Thoracic aorta (tissue), 2 donors: Measurements from ENCODE around the gene SRXN1. TPM values are rescaled to one million over a fixed set of nuclear protein-coding genes. Genes with fewer than 3 reads are reported as not detected.

Experiments
- ATAC-seq: fragments of 150-250 bp; one replicate; pipeline ENCODE4 v1.8.0; 2017; ENCODE audit warnings: low read depth; ENCODE audit not compliant: insufficient number of reproducible peaks, low FRiP score
- DNase-seq: peaks from one replicate; pipeline ENCODE4 v3.0.0-alpha.2; 2020; ENCODE audit warnings: low spot score
- H3K27ac ChIP-seq, 2 donors: fragments of 200-600 bp; sonication (generic); 1 replicate in 1 of 2; 2 replicates in 1 of 2; pipeline ENCODE4 v1.5.1; 2016; ENCODE audit warnings: mild to moderate bottlenecking in 2 of 2, moderate library complexity in 2 of 2
- H3K27me3 ChIP-seq: fragments of 200-600 bp; sonication (generic); replicated peaks from 2 replicates; pipeline ENCODE4 v1.6.0; 2016; ENCODE audit warnings: mild to moderate bottlenecking; ENCODE audit not compliant: insufficient read depth
- H3K36me3 ChIP-seq: fragments of 200-600 bp; sonication (generic); one replicate; pipeline ENCODE4 v1.5.1; 2016
- H3K4me1 ChIP-seq, 2 donors: fragments of 200-600 bp; sonication (generic); 1 replicate in 1 of 2; 2 replicates in 1 of 2; pipeline versions ENCODE4 v1.5.1 to v1.6.0; 2016; ENCODE audit warnings: low read depth in 2 of 2, mild to moderate bottlenecking in 1 of 2; ENCODE audit not compliant: control insufficient read depth in 1 of 2
- H3K4me3 ChIP-seq: fragments of 200-600 bp; sonication (generic); 2 replicates; pipeline ENCODE4 v1.5.1; 2016; ENCODE audit warnings: mild to moderate bottlenecking
- H3K9me3 ChIP-seq: fragments of 200-600 bp; sonication (generic); 2 replicates; pipeline ENCODE4 v1.5.1; 2016
- total RNA-seq, 2 donors: library from RNA; depleted of rRNA; stranded (reverse); fragments of >200 nt; gene quantifications; one replicate each; pipeline versions ENCODE4 v1.1.0 to v1.2.3, GENCODE V29; 2016
- TF ChIP-seq, protein P1 (sequence below): fragments of 200-600 bp; sonication (generic); IDR thresholded peaks from one replicate; pipeline ENCODE4 v1.5.1; 2019; ENCODE audit warnings: antibody characterized with exemption

Gene SRXN1
- total RNA-seq, 2 donors from 2014 or later, result 41.7 to 49.4 TPM

GRCh38 chr20:647479-648019, 5.5 kb downstream of the SRXN1 start:
- no peak overlapping the region for H3K4me3 ChIP-seq
- peaks cover 24% of the 10 kb centered on the region for H3K36me3 ChIP-seq
- no peaks in the 10 kb centered on the region for H3K27me3 ChIP-seq
- no peak overlapping the region for H3K27ac ChIP-seq
- ATAC-seq, result no peak
- no peaks in the 10 kb centered on the region for H3K9me3 ChIP-seq
- peaks cover 2 to 15% of the 10 kb centered on the region in 2 donors for H3K4me1 ChIP-seq
- no peak for DNase-seq
- TF ChIP-seq, protein P1, sequence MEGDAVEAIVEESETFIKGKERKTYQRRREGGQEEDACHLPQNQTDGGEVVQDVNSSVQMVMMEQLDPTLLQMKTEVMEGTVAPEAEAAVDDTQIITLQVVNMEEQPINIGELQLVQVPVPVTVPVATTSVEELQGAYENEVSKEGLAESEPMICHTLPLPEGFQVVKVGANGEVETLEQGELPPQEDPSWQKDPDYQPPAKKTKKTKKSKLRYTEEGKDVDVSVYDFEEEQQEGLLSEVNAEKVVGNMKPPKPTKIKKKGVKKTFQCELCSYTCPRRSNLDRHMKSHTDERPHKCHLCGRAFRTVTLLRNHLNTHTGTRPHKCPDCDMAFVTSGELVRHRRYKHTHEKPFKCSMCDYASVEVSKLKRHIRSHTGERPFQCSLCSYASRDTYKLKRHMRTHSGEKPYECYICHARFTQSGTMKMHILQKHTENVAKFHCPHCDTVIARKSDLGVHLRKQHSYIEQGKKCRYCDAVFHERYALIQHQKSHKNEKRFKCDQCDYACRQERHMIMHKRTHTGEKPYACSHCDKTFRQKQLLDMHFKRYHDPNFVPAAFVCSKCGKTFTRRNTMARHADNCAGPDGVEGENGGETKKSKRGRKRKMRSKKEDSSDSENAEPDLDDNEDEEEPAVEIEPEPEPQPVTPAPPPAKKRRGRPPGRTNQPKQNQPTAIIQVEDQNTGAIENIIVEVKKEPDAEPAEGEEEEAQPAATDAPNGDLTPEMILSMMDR, result no peak

- TF ChIP-seq, protein P1, result no peak
- no peak overlapping the region for H3K27ac ChIP-seq
- H3K4me3 ChIP-seq, result no peak overlapping the region
- no peaks in the 10 kb centered on the region for H3K9me3 ChIP-seq
- no peak for ATAC-seq
- H3K36me3 ChIP-seq, result peaks cover 24% of the 10 kb centered on the region
- no peak for DNase-seq
- H3K4me1 ChIP-seq, result peaks cover 0 to 11% of the 10 kb centered on the region in 2 donors
- no peaks in the 10 kb centered on the region for H3K27me3 ChIP-seq
Measured at GRCh38 chr20:646868-647233, 6.1 kb downstream of the SRXN1 start.

GRCh38 chr20:646107-646867, 6.7 kb downstream of the SRXN1 start:
- peaks cover 24% of the 10 kb centered on the region for H3K36me3 ChIP-seq
- no peak overlapping the region for H3K27ac ChIP-seq
- no peak for ATAC-seq
- no peak for DNase-seq
- H3K9me3 ChIP-seq, result no peaks in the 10 kb centered on the region
- no peaks in the 10 kb centered on the region for H3K27me3 ChIP-seq
- no peak overlapping the region for H3K4me3 ChIP-seq
- TF ChIP-seq, protein P1, result no peak
- H3K4me1 ChIP-seq, result peaks cover 0 to 5% of the 10 kb centered on the region in 2 donors

GRCh38 chr20:645318-646106, 7.5 kb downstream of the SRXN1 start:
- H3K4me1 ChIP-seq, result peaks cover 0 to 4% of the 10 kb centered on the region in 2 donors
- no peaks in the 10 kb centered on the region for H3K27me3 ChIP-seq
- no peak overlapping the region for H3K4me3 ChIP-seq
- H3K9me3 ChIP-seq, result no peaks in the 10 kb centered on the region
- TF ChIP-seq, protein P1, result peak; percentile 79
- no peak for ATAC-seq
- no peak overlapping the region for H3K27ac ChIP-seq
- H3K36me3 ChIP-seq, result peaks cover 24% of the 10 kb centered on the region
- DNase-seq, result no peak

GRCh38 chr20:644692-645317, 8.2 kb downstream of the SRXN1 start:
- TF ChIP-seq, protein P1, result no peak
- no peaks in the 10 kb centered on the region for H3K27me3 ChIP-seq
- H3K9me3 ChIP-seq, result no peaks in the 10 kb centered on the region
- H3K4me1 ChIP-seq, result peaks cover 0 to 4% of the 10 kb centered on the region in 2 donors
- no peak overlapping the region for H3K27ac ChIP-seq
- no peak for ATAC-seq
- H3K4me3 ChIP-seq, result no peak overlapping the region
- DNase-seq, result no peak
- H3K36me3 ChIP-seq, result peaks cover 18% of the 10 kb centered on the region
